HG02852 (cell line): ENCODE results near the gene MET.
"Not testable (repeated sequence)": the region's sequence is repeated elsewhere in the genome, so short reads cannot be mapped to it uniquely, and the experiment has no call there.

ENCODE experiments used
- ATAC-seq: cut with Tn5 transposase; IDR thresholded peaks from one replicate; pipeline ENCODE4 v1.9.1; 2021; ENCODE audit warnings: mild to moderate bottlenecking, moderate library complexity; ENCODE audit not compliant: unreplicated experiment

MET gene

GRCh38 chr7:116671681-116672595 is at the start of gene MET:
MET (plus strand) TSS chr7:116672196; CDS start chr7:116699085, 26,889 bp downstream.
- ATAC-seq = peak; percentile 92

- no peak for ATAC-seq
Measured at GRCh38 chr7:116626886-116627285, 45.1 kb upstream of the MET start.

GRCh38 chr7:116629051-116629463 is 42.9 kb upstream of the MET start:
- ATAC-seq = no peak

- peak; percentile 95 for ATAC-seq
Measured at GRCh38 chr7:116630357-116630756, 41.6 kb upstream of the MET start.

GRCh38 chr7:116630932-116631671 is 40.9 kb upstream of the MET start:
- peak; percentile 37 for ATAC-seq

- ATAC-seq = no peak
Measured at GRCh38 chr7:116631676-116632075, 40.3 kb upstream of the MET start.

GRCh38 chr7:116632384-116632783 is 39.6 kb upstream of the MET start:
- no peak for ATAC-seq

GRCh38 chr7:116633131-116633988 is 38.6 kb upstream of the MET start:
- ATAC-seq = peak; percentile 51

GRCh38 chr7:116636997-116637396 is 35.0 kb upstream of the MET start:
- ATAC-seq = no peak

- not testable (repeated sequence) for ATAC-seq
Measured at GRCh38 chr7:116638592-116638991, 33.4 kb upstream of the MET start.

GRCh38 chr7:116641551-116642153 is 30.3 kb upstream of the MET start:
- no peak for ATAC-seq

- not testable (repeated sequence) for ATAC-seq
Measured at GRCh38 chr7:116643148-116643547, 28.8 kb upstream of the MET start.

GRCh38 chr7:116644628-116645027 is 27.4 kb upstream of the MET start:
- no peak for ATAC-seq

GRCh38 chr7:116647290-116647689 is 24.7 kb upstream of the MET start:
- ATAC-seq = no peak

GRCh38 chr7:116647861-116648260 is 24.1 kb upstream of the MET start:
- no peak for ATAC-seq

GRCh38 chr7:116650436-116650835 is 21.6 kb upstream of the MET start:
- ATAC-seq = no peak

- ATAC-seq = no peak
Measured at GRCh38 chr7:116652793-116653192, 19.2 kb upstream of the MET start.

GRCh38 chr7:116653204-116653603 is 18.8 kb upstream of the MET start:
- no peak for ATAC-seq

- ATAC-seq = no peak
Measured at GRCh38 chr7:116653646-116654045, 18.4 kb upstream of the MET start.

GRCh38 chr7:116659248-116659647 is 12.7 kb upstream of the MET start:
- not testable (repeated sequence) for ATAC-seq

- no peak for ATAC-seq
Measured at GRCh38 chr7:116661865-116662264, 10.1 kb upstream of the MET start.
